Measurements from ENCODE around the gene CCN6.
"Not testable (repeated sequence)": the region's sequence is repeated elsewhere in the genome, so short reads cannot be mapped to it uniquely, and the experiment has no call there.

The CCN6 gene

GRCh38 chr6:112054555-112055190, 769 bp downstream of the CCN6 start:
- DNase-seq, result no peak

DNA sequence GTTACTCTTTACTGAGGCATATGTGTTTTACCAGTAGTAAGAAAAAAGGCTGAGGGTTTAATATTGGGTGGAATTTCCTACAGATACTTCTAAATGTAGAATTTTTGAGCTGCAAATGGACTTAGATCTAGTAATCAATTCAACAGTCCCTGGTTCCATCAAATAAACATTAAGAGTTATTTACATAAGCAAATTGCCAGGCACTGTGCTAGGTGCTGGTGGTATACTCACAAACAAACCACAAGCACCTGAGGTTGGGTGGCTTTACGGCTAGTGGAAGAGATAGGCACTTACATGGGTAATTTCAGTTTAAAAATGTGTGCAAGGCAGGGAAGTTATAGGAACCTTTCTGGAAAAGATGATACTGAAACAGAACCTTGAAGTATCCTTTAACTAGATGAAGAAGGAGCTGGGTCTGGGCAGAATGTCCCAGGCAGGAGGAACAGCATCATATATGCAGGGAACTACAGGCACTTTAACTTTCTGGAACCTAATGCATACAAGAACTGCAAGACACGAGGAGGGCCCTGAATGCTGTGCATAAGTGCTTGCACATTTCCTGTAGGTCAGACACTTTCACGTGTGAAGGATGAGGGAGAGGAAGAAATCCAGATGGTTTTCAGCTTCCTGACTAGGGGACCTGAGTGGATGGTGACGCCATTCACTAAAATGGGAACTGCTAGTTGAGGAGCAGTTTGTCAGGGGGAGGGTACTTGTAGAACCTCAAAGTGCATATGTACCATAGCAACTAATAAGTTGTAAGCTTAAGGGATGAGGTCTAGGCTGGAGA, 4.5 kb downstream of the CCN6 start:
- no peak for DNase-seq

GRCh38 chr6:112061605-112062004, 7.7 kb downstream of the CCN6 start:
- DNase-seq, result no peak

DNA sequence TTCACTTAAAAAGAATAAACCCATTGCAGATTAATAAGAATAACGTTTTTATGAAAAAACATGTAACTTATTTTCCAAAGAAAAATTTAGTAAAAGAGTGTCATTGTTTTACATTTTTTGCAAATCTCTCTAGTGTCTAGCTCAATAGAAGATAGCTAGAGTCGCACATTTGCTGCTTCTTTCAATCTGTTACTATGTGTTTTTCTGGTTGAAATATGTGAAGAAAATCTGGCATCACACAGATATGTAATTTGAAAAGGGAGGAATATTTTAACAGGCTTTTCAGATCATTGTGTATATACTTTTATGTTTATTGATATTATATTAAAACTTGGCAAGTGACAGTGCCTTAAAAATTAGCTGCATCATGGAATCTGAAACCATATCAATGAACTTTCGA, 9.1 kb downstream of the CCN6 start:
- no peak for DNase-seq

DNA sequence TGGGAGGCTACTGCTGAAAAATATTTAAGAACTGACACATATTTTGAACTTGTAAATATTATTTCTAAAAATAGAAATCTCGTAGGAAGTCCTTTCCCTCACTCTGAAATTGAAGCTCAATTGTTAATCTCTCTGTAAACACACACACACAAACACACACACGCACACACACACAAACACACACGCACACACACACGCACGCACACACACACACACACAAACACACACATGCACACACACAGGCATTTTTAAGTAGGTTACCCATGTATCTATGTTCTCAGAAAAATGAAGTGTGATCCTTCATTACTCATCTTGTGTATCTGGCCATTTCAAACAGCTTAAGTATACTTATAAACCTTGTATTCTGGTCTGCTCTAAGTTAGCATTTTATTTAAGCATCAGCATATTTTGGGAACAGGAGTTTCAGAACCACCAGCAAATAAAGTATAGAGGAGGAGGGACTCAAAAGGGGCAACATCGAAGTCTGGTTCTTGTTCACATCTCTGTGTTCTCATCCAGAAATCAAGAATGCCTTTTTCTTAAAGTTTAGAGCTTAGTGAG, 11.6 kb downstream of the CCN6 start:
- DNase-seq, result no peak

GRCh38 chr6:112066606-112067005, 12.7 kb downstream of the CCN6 start:
- no peak for DNase-seq

- no peak for DNase-seq
Measured at GRCh38 chr6:112081569-112081968, 27.7 kb downstream of the CCN6 start.

DNA sequence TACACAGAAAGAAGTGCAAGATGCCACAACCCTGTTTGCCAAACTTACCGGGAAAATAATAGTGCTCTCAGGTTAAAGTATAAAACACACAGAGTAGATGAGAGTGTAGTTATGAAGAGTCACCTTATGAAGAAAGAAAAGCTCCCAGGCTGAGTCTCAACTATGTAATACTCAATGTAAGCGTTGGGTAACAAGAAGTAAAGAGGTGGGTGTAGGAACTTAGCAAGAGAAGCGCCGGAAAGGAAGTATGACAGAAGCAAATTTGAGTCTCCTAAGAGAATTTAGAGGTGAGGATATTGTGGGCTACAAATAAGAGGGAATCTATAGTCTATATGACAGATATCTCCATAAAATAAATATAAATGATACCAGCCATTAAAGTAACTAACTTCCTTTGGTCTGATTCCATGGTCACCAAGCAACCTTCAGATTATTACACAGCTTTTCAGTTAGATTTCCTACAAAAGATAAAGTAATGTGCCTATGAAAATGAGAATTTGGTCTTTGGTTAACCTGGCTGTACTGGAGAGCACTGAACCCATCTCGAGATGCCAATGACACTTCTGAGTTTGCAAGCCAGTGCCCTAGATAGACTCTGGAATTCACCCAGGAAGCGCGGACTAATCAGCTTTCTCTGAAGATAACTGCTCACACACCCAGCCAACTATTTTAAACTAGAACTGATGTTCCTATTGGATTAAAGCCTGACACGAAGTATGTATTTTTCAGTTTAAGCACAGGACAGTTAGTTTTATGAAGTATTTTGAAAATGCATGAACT, 31.6 kb downstream of the CCN6 start:
- DNase-seq, result no peak

DNA sequence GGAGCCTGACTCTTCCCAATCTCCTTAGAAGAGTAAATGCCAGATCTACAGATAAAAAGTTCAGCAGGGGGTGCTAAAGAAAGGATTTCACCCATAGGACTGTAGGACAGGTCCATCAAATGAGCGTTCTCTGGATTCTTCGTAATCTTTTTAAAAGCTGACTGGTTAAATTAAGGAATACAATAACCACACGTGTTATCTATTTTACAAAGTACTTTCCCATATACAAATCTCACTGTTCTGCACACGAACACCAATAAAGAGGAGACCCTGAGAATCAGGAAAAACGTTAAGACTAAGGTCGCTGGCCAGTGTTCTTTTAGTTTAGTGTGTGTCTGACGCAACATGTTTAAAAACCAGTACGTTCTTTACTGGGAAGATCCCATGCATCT, 32.8 kb downstream of the CCN6 start:
- DNase-seq, result no peak

DNA sequence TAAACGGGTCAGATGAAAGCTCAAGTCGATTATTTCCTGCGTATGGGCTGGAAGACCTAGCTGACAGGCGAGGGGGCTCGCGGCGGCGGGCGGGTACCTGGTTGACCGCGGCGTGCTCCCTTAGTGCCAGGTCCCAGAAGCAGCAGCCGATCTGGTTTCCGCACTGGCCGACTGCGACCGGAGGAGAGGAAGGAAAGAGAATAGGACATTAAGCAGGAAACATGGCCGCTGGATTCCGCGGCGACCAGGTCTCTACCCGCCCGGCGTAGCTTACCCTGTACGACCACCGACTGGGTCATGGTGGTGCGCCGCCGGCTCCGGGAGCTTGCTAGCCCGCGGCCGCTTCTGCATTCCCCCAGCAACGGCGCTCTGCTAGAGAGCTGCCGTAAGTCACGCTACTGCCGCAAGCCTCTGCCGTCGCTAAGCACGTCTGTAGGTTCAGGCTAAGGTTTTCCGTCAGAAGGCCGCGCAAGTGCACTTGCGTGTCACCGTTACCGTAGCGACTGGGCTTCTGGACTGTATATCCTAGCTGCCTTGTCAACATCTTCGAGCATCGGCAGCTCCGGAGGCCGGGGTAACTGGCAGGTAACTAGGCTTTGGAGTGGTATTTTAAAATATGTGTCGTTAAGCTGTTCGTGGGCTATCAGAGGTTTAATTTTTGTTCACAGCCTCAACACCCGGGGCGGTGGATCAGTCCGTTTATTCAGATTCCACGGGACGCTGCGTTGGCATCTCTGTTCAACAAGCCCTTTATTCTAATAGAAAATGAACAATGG, 33.4 kb downstream of the CCN6 start, which contains the start of the genes FAM229B and TUBE1:
TSS of gene FAM229B (plus strand) at position 456 of the 776 bp plus-strand sequence. CDS start 11,693 bp downstream, outside the sequence.
TSS of gene TUBE1 (minus strand) at position 347 of the 776 bp plus-strand sequence. CDS start at position 299, 48 bp downstream.
- DNase-seq, result peak; percentile 92

- no peak for DNase-seq
Measured at GRCh38 chr6:112087916-112088315, 34.0 kb downstream of the CCN6 start.

GRCh38 chr6:112096901-112097300, 43.0 kb downstream of the CCN6 start:
- DNase-seq, result no peak

DNA sequence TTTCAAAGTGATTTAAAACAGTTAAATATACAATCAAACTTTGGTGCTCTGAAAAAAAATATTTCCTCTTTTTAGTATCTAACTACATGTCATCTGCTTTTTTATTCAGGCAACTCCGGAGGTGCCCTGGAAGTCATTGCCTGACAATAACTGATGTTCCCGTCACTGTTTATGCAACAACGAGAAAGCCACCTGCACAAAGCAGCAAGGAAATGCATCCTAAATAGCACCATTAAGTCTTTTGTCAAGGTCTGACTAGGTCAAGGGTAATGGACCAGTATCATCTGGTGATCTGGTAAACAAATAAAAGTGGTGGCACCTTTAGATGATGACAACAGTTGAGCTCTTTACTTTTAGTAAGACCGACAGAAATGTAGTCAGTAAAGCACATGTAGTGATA, 46.7 kb downstream of the CCN6 start:
- no peak for DNase-seq

GRCh38 chr6:112106026-112106425, 52.1 kb downstream of the CCN6 start:
- not testable (repeated sequence) for DNase-seq

DNA sequence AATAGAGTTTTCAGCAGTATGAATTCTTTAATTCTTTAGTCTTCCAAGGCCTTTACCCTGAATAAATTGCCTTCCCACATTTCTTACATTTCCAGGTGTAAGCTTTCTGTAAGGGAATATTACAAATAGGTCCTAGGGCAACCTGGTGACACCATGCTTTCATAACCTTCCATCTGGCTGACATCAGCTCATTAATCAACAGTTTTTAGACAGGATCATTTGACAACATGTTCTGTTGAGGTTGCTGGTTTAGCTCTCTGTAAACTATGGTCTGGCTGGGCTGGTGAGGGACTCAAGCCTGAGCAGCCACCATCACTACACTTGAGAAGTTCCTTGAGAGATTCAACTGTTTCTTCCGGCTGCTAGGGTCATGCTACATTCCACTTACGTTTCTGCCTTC, 52.7 kb downstream of the CCN6 start:
- no peak for DNase-seq

DNA sequence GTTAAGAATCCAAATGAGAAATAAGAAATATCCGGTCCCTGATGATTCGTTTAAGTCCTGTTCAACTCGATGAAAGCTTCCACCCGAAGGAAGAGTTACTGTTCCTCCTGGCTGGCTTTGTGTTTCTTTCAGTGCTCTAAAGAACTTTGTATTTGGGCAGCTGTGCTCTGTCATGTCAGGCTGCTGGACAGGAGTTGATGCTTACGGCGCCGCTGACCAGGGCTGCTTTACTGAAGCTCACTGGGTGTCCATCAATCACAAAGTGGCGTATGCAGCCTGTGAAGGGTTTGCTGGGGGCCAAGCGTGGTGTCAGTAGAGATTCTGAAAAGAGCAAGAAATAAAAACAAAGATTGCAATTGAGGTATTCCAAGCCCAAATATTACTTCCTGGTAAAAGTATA, 55.4 kb downstream of the CCN6 start:
- DNase-seq, result no peak

- DNase-seq, result no peak
Measured at GRCh38 chr6:112113431-112113830, 59.5 kb downstream of the CCN6 start.

- DNase-seq, result no peak
Measured at GRCh38 chr6:112113918-112114317, 60.0 kb downstream of the CCN6 start.

DNA sequence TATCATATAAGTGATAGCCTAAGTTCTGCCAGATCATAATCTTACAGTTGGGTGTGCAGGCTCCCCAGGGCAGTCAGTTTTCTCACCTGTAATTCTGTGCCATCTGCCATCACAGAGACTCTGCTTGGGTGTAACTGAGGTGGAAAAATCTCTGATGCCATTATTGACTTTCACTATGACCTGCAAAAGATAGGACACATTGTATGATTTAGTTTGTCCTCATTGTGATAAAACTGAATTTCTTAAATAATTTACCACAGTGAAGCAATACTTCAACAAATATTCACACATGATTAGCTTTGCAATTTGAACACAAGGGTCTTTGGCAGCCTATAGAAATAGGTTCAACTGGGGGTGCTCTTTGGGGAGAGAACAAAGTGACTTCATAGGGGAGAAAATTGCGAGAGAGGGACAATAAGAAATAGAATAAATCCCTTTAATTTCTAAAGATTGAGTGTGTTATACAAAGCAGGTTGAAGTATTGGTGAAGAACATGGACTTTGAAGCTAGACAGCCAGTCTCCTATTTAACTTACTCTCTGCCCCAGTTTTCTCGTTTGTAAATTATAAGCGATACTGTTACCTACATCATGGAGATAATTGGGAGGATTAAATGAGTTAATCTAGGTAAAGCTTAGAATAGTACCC, 60.8 kb downstream of the CCN6 start:
- no peak for DNase-seq

DNA sequence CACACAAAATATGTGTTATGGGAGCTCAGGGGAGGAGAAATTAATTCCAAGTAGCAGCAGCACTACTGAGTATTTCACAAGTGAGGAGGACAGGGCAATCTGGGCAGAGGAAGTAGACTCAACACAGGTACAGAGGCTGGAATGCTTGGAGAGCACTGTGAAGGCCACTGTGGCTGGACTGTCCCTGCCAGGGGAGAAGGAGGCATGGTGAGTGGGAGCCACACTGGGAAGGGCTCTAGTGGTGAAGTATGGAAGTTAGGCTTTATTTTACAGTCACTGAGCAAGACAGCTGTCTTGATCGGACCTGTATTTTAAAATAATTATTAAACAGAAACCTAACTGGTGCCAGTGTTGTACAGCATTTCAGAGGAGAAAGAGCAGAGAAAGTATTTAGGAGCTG, 62.3 kb downstream of the CCN6 start:
- DNase-seq, result no peak

DNA sequence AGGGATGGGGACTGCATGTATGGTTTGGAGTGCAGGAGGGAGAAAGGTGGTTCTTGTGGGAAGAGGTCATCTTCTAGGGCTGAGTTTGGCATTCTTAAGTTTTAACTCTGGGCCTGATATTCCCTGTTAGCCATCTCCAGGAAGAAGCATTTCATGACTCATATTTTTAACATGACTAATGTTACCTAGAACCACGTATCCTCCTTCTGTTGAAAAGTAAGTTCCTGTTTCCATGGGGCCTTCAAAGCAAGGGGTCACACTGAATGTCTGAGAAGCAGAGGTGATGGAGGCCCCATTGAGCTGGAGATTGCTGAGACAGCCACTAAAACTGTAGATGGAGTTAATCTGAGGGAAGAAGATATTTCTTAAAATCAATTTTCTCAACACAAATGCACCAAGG, 63.6 kb downstream of the CCN6 start:
- no peak for DNase-seq

DNA sequence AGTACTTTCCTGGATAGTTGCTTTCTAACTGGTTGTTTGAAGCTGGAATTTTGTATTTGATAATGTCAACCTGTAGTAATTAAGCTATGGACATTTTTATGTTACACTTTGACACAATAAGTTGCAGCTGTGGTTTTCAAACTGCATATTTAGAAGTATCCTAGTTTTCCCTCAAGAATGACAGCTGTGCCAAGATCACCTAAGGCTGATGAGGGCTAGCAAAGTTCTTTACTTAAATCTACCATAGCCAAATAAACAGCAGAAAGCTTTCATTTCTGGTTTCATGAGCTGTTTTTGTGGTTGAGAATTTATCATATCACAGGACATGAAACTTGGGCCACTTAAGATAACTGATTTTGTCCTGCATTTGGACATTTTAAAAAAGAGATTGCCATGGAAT, 64.1 kb downstream of the CCN6 start:
- no peak for DNase-seq

All from central memory CD4-positive, alpha-beta T cell (primary cell).